Mucosa of rectum (tissue), 2 donors: Measurements from ENCODE around the gene BNIP2.
"Not testable (repeated sequence)": the region's sequence is repeated elsewhere in the genome, so short reads cannot be mapped to it uniquely, and the experiment has no call there.

Source experiments
- H3K27ac ChIP-seq, 2 donors: one replicate each; pipeline ENCODE4 v1.7.0; 2013; ENCODE audit warnings: inconsistent platforms in 2 of 2, low read depth in 2 of 2, low read length in 2 of 2
- H3K27me3 ChIP-seq, 2 donors: one replicate each; pipeline ENCODE4 v1.7.0; 2013; ENCODE audit warnings: low read length in 2 of 2; ENCODE audit not compliant: control insufficient read depth in 2 of 2, insufficient read depth in 2 of 2
- H3K36me3 ChIP-seq, 2 donors: one replicate each; pipeline ENCODE4 v1.7.0; 2013; ENCODE audit warnings: low read length in 2 of 2; ENCODE audit not compliant: control insufficient read depth in 2 of 2, insufficient read depth in 2 of 2
- H3K4me1 ChIP-seq, 2 donors: one replicate each; pipeline ENCODE4 v1.7.0; 2013; ENCODE audit warnings: low read length in 2 of 2, mild to moderate bottlenecking in 1 of 2; ENCODE audit not compliant: control insufficient read depth in 2 of 2, insufficient read depth in 2 of 2
- H3K4me3 ChIP-seq, 2 donors: one replicate each; pipeline ENCODE4 v1.7.0; 2013; ENCODE audit warnings: low read length in 2 of 2
- H3K9ac ChIP-seq, 2 donors: one replicate each; pipeline ENCODE4 v1.7.0; 2013; ENCODE audit warnings: low read length in 2 of 2, low read depth in 1 of 2, mild to moderate bottlenecking in 1 of 2
- H3K9me3 ChIP-seq, 2 donors: one replicate each; pipeline ENCODE4 v1.7.0; 2013; ENCODE audit warnings: low read length in 2 of 2; ENCODE audit not compliant: control insufficient read depth in 2 of 2
- donor health status: healthy.
- donor health status: Normal muscosa, but diverticular disease.

Gene BNIP2

GRCh38 chr15:59668556-59668955 is 20.6 kb downstream of the BNIP2 start:
- no peaks in the 10 kb centered on the region for H3K4me1 ChIP-seq
- no peaks in the 10 kb centered on the region for H3K27me3 ChIP-seq
- no peak overlapping the region for H3K9ac ChIP-seq
- no peak overlapping the region for H3K4me3 ChIP-seq
- H3K36me3 ChIP-seq = peaks cover 37 to 63% of the 10 kb centered on the region in 2 donors
- no peak overlapping the region for H3K27ac ChIP-seq
- no peaks in the 10 kb centered on the region for H3K9me3 ChIP-seq

GRCh38 chr15:59662260-59662659 is 26.9 kb downstream of the BNIP2 start:
- Histone ChIP-seq H3K36me3 (peaks cover 31 to 34% of the 10 kb centered on the region in 2 donors), H3K4me3 (no peak overlapping the region), H3K4me1 (peaks cover 3% of the 10 kb centered on the region in 2 donors), H3K9ac (no peak overlapping the region), H3K27me3 (no peaks in the 10 kb centered on the region), H3K27ac (no peak overlapping the region), H3K9me3 (no peaks in the 10 kb centered on the region)

- peaks cover 28 to 29% of the 10 kb centered on the region in 2 donors for H3K36me3 ChIP-seq
- H3K4me3 ChIP-seq = no peak overlapping the region
- H3K4me1 ChIP-seq = peaks cover 11 to 15% of the 10 kb centered on the region in 2 donors
- H3K9me3 ChIP-seq = no peaks in the 10 kb centered on the region
- no peaks in the 10 kb centered on the region for H3K27me3 ChIP-seq
- H3K9ac ChIP-seq = no peak overlapping the region
- no peak overlapping the region for H3K27ac ChIP-seq
These were observed 29.8 kb downstream of the BNIP2 start for GRCh38 chr15:59659366-59659765.

- H3K27me3 ChIP-seq = no peaks in the 10 kb centered on the region
These were observed 31.4 kb downstream of the BNIP2 start for GRCh38 chr15:59657635-59658125.

GRCh38 chr15:59656897-59657634 is 32.1 kb downstream of the BNIP2 start, which contains the start of gene GTF2A2:
TSS of gene GTF2A2 (minus strand) at chr15:59657515. CDS start at chr15:59652277, 5,238 bp downstream.
- H3K36me3 ChIP-seq = peaks cover 17 to 25% of the 10 kb centered on the region in 2 donors
- H3K9me3 ChIP-seq = no peaks in the 10 kb centered on the region
- peak within 1 kb of the TSS; percentile 78 to 96 for H3K9ac ChIP-seq
- no peaks in the 10 kb centered on the region for H3K27me3 ChIP-seq
- peak within 1 kb of the TSS; percentile 85 to 86 for H3K27ac ChIP-seq
- peaks cover 11 to 15% of the 10 kb centered on the region in 2 donors for H3K4me1 ChIP-seq
- H3K4me3 ChIP-seq = peak within 1 kb of the TSS; percentile 86 to 91

More at GRCh38 chr15:59657635-59658125, 31.4 kb downstream of the BNIP2 start:
- H3K36me3 ChIP-seq = peaks cover 18 to 26% of the 10 kb centered on the region in 2 donors
- H3K9me3 ChIP-seq = no peaks in the 10 kb centered on the region
- H3K27ac ChIP-seq = peak overlapping the region; percentile 85 to 86
- H3K4me3 ChIP-seq = peak overlapping the region; percentile 86 to 91
- H3K4me1 ChIP-seq = peaks cover 11 to 15% of the 10 kb centered on the region in 2 donors
- H3K9ac ChIP-seq = peak overlapping the region in 1 of 2 donors; percentile 96

GRCh38 chr15:59654046-59654445 is 35.1 kb downstream of the BNIP2 start:
- Histone ChIP-seq H3K4me1 (peaks cover 11 to 15% of the 10 kb centered on the region in 2 donors), H3K9me3 (no peaks in the 10 kb centered on the region), H3K27ac (no peak overlapping the region), H3K27me3 (no peaks in the 10 kb centered on the region), H3K36me3 (peaks cover 23 to 25% of the 10 kb centered on the region in 2 donors), H3K9ac (no peak overlapping the region), H3K4me3 (no peak overlapping the region)

- no peaks in the 10 kb centered on the region for H3K9me3 ChIP-seq
- H3K27ac ChIP-seq = no peak overlapping the region
- H3K9ac ChIP-seq = no peak overlapping the region
- H3K4me1 ChIP-seq = no peaks in the 10 kb centered on the region
- no peak overlapping the region for H3K4me3 ChIP-seq
- H3K36me3 ChIP-seq = peaks cover 29 to 32% of the 10 kb centered on the region in 2 donors
- H3K27me3 ChIP-seq = no peaks in the 10 kb centered on the region
These were observed 39.5 kb downstream of the BNIP2 start for GRCh38 chr15:59649603-59650002.

GRCh38 chr15:59647085-59647484 is 42.0 kb downstream of the BNIP2 start:
- Histone ChIP-seq H3K36me3 (peaks cover 25 to 33% of the 10 kb centered on the region in 2 donors), H3K27ac (no peak overlapping the region), H3K4me3 (no peak overlapping the region), H3K9me3 (no peaks in the 10 kb centered on the region), H3K9ac (no peak overlapping the region), H3K4me1 (no peaks in the 10 kb centered on the region), H3K27me3 (no peaks in the 10 kb centered on the region)

GRCh38 chr15:59646277-59646676 is 42.8 kb downstream of the BNIP2 start:
- no peak overlapping the region for H3K4me3 ChIP-seq
- H3K9ac ChIP-seq = no peak overlapping the region
- no peak overlapping the region for H3K27ac ChIP-seq
- H3K9me3 ChIP-seq = no peaks in the 10 kb centered on the region
- peaks cover 21 to 25% of the 10 kb centered on the region in 2 donors for H3K36me3 ChIP-seq
- H3K4me1 ChIP-seq = no peaks in the 10 kb centered on the region
- no peaks in the 10 kb centered on the region for H3K27me3 ChIP-seq

- H3K36me3 ChIP-seq = peaks cover 21 to 26% of the 10 kb centered on the region in 2 donors
- H3K9ac ChIP-seq, H3K4me1 ChIP-seq, H3K9me3 ChIP-seq, H3K27ac ChIP-seq, H3K4me3 ChIP-seq, H3K27me3 ChIP-seq: not testable (repeated sequence)
These were observed 43.3 kb downstream of the BNIP2 start for GRCh38 chr15:59645812-59646211.
